ENCODE measurements around the gene CTTN.

CTTN gene

GRCh38 chr11:70397983-70398833 is at the start of gene CTTN:
CTTN (plus strand) TSS chr11:70398529; CDS start chr11:70407298, 8,769 bp downstream.
- DNase-seq, result peak; percentile 86

GRCh38 chr11:70348608-70349007 is 49.7 kb upstream of the CTTN start:
- no peak for DNase-seq

- no peak for DNase-seq
Measured at GRCh38 chr11:70351646-70352045, 46.7 kb upstream of the CTTN start.

GRCh38 chr11:70352100-70352499 is 46.2 kb upstream of the CTTN start:
- DNase-seq, result no peak

GRCh38 chr11:70352601-70353000 is 45.7 kb upstream of the CTTN start:
- DNase-seq, result no peak

GRCh38 chr11:70353329-70353728 is 45.0 kb upstream of the CTTN start:
- no peak for DNase-seq

- DNase-seq, result no peak
Measured at GRCh38 chr11:70353900-70354568, 44.3 kb upstream of the CTTN start.

GRCh38 chr11:70354629-70355028 is 43.7 kb upstream of the CTTN start:
- DNase-seq, result no peak

- no peak for DNase-seq
Measured at GRCh38 chr11:70358753-70359152, 39.6 kb upstream of the CTTN start.

GRCh38 chr11:70359451-70360205 is 38.7 kb upstream of the CTTN start:
- DNase-seq, result no peak

- no peak for DNase-seq
Measured at GRCh38 chr11:70360211-70360610, 38.1 kb upstream of the CTTN start.

GRCh38 chr11:70364178-70364577 is 34.2 kb upstream of the CTTN start:
- no peak for DNase-seq

GRCh38 chr11:70364745-70365543 is 33.4 kb upstream of the CTTN start:
- no peak for DNase-seq

GRCh38 chr11:70365544-70365927 is 32.8 kb upstream of the CTTN start:
- DNase-seq, result no peak

GRCh38 chr11:70367071-70367470 is 31.3 kb upstream of the CTTN start:
- no peak for DNase-seq

GRCh38 chr11:70368961-70369360 is 29.4 kb upstream of the CTTN start:
- DNase-seq, result no peak

- no peak for DNase-seq
Measured at GRCh38 chr11:70371241-70371640, 27.1 kb upstream of the CTTN start.

GRCh38 chr11:70372076-70372475 is 26.3 kb upstream of the CTTN start:
- DNase-seq, result no peak

- no peak for DNase-seq
Measured at GRCh38 chr11:70376621-70377020, 21.7 kb upstream of the CTTN start.

GRCh38 chr11:70377645-70378044 is 20.7 kb upstream of the CTTN start:
- DNase-seq, result no peak

- no peak for DNase-seq
Measured at GRCh38 chr11:70378506-70379134, 19.7 kb upstream of the CTTN start.

GRCh38 chr11:70381350-70381749 is 17.0 kb upstream of the CTTN start:
- DNase-seq, result no peak

Data from NCI-H1092 treated with DMSO at 0.1 percent for 48 hours (cell line).